ENCODE data around the gene FAM186B.

GRCh38 chr12:49583366-49584094 is 21.9 kb downstream of the FAM186B start:
- no peak for TF ChIP-seq POLR2A (IDR thresholded peaks at IDR 0.05; ENCODE audit: borderline replicate concordance, extremely low read depth, insufficient read depth, insufficient read length)
- no peak for TF ChIP-seq POLR2AphosphoS5 (IDR thresholded peaks at IDR 0.05; ENCODE audit: low read depth, low read length)
- TF ChIP-seq EZH2 (IDR thresholded peaks at IDR 0.05), result no peak
- TF ChIP-seq CTCF (IDR thresholded peaks at IDR 0.05 in 2 of 3, conservative IDR thresholded peaks at IDR 0.05 in 1 of 3; ENCODE audit: borderline replicate concordance in 1 of 3, insufficient read depth in 1 of 3, low read depth in 2 of 3, low read length in 2 of 3), result no peak
- TF ChIP-seq EGR1 (IDR thresholded peaks at IDR 0.05; ENCODE audit: low read depth), result no peak
- no peak for TF ChIP-seq TCF7L2 (IDR thresholded peaks at IDR 0.05; ENCODE audit: borderline replicate concordance, extremely low read depth, insufficient read depth, insufficient read length)
- no peak for TF ChIP-seq SP1 (IDR thresholded peaks at IDR 0.05; ENCODE audit: low read depth)
- no peak for TF ChIP-seq MAX (IDR thresholded peaks at IDR 0.05)
- TF ChIP-seq ZBTB33 (IDR thresholded peaks at IDR 0.05; ENCODE audit: extremely low read depth, insufficient replicate concordance, low read length), result no peak
- TF ChIP-seq EZH2phosphoT487 (IDR thresholded peaks at IDR 0.05; ENCODE audit: borderline replicate concordance), result no peak
- no peak for TF ChIP-seq FOSL1 (IDR thresholded peaks at IDR 0.05; ENCODE audit: low read depth)
